ACC112 (cell line): ENCODE measurements around the gene DMRTA2.

Experiments
- H2AFZ ChIP-seq: fragments of 200-600 bp; sonication (generic); one replicate; pipeline ENCODE4 v1.6.0; 2017; ENCODE audit warnings: antibody characterized with exemption, low read length; ENCODE audit not compliant: unreplicated experiment
- H3K27ac ChIP-seq: fragments of 200-600 bp; sonication (generic); 2 replicates; pipeline ENCODE4 v1.5.1; 2014; ENCODE audit warnings: low read depth, mild to moderate bottlenecking, antibody characterized with exemption, low read length, moderate library complexity
- H3K27me3 ChIP-seq: fragments of 200-600 bp; sonication (generic); 2 replicates; pipeline ENCODE4 v1.6.1; 2014; ENCODE audit warnings: mild to moderate bottlenecking, antibody characterized with exemption, low read length, moderate library complexity, mixed read lengths; ENCODE audit not compliant: insufficient read depth
- H3K36me3 ChIP-seq: fragments of 200-600 bp; sonication (generic); 2 replicates; pipeline ENCODE4 v1.6.1; 2016; ENCODE audit warnings: mild to moderate bottlenecking, antibody characterized with exemption, low read length, moderate library complexity, mixed read lengths; ENCODE audit not compliant: insufficient read depth
- H3K4me1 ChIP-seq: fragments of 200-600 bp; sonication (generic); one replicate; pipeline ENCODE4 v1.6.1; 2016; ENCODE audit warnings: low read length, mixed read lengths; ENCODE audit not compliant: insufficient read depth, unreplicated experiment, control insufficient read depth
- H3K4me3 ChIP-seq: fragments of 200-600 bp; sonication (generic); 2 replicates; pipeline ENCODE4 v1.5.1; 2014; ENCODE audit warnings: mild to moderate bottlenecking, low read depth, low read length
- H3K79me2 ChIP-seq: fragments of 200-600 bp; sonication (generic); one replicate; pipeline ENCODE4 v1.6.0; 2016; ENCODE audit warnings: low read length; ENCODE audit not compliant: control insufficient read depth, unreplicated experiment, insufficient read depth

Gene DMRTA2

GRCh38 chr1:50423670-50424000 is 392 bp upstream of the DMRTA2 start:
- Histone ChIP-seq H2AFZ (no peak overlapping the region), H3K36me3 (no peaks in the 10 kb centered on the region), H3K4me3 (no peak overlapping the region), H3K27ac (no peak overlapping the region), H3K27me3 (peaks cover 99% of the 10 kb centered on the region), H3K4me1 (no peaks in the 10 kb centered on the region), H3K79me2 (no peaks in the 10 kb centered on the region)

DNA sequence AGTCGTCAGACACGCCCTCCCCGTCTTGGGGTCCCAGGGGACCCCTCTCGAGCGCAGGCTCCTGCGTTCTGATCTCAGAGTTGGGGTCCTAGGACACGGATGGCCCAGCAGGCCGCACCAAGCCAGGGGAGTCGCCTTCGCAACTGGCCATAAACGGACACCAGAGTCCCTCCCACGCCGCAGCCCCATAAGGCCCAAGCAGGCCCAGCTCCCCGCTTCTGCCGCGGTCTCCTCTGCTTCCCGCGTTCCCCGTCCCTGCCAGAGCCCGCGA is 633 bp downstream of the DMRTA2 start:
- H3K36me3 ChIP-seq: no peaks in the 10 kb centered on the region
- no peak overlapping the region for H2AFZ ChIP-seq
- H3K4me1 ChIP-seq: no peaks in the 10 kb centered on the region
- H3K27me3 ChIP-seq: peaks cover 99% of the 10 kb centered on the region
- H3K79me2 ChIP-seq: no peaks in the 10 kb centered on the region
- no peak overlapping the region for H3K27ac ChIP-seq
- no peak overlapping the region for H3K4me3 ChIP-seq

GRCh38 chr1:50421768-50422674 is 1.2 kb downstream of the DMRTA2 start:
- Histone ChIP-seq H3K4me3 (no peak overlapping the region), H3K27ac (no peak overlapping the region), H2AFZ (no peak overlapping the region), H3K27me3 (peaks cover 99% of the 10 kb centered on the region), H3K36me3 (no peaks in the 10 kb centered on the region), H3K79me2 (no peaks in the 10 kb centered on the region), H3K4me1 (no peaks in the 10 kb centered on the region)

- Histone ChIP-seq H3K27ac (no peak overlapping the region), H3K4me1 (no peaks in the 10 kb centered on the region), H3K79me2 (no peaks in the 10 kb centered on the region), H2AFZ (no peak overlapping the region), H3K27me3 (peaks cover 99% of the 10 kb centered on the region), H3K36me3 (no peaks in the 10 kb centered on the region), H3K4me3 (no peak overlapping the region)
These were observed 1.9 kb downstream of the DMRTA2 start for GRCh38 chr1:50421366-50421748.

- Histone ChIP-seq H3K27me3 (peaks cover 99% of the 10 kb centered on the region), H3K4me1 (no peaks in the 10 kb centered on the region)
These were observed 2.4 kb downstream of the DMRTA2 start for GRCh38 chr1:50420689-50421365.

DNA sequence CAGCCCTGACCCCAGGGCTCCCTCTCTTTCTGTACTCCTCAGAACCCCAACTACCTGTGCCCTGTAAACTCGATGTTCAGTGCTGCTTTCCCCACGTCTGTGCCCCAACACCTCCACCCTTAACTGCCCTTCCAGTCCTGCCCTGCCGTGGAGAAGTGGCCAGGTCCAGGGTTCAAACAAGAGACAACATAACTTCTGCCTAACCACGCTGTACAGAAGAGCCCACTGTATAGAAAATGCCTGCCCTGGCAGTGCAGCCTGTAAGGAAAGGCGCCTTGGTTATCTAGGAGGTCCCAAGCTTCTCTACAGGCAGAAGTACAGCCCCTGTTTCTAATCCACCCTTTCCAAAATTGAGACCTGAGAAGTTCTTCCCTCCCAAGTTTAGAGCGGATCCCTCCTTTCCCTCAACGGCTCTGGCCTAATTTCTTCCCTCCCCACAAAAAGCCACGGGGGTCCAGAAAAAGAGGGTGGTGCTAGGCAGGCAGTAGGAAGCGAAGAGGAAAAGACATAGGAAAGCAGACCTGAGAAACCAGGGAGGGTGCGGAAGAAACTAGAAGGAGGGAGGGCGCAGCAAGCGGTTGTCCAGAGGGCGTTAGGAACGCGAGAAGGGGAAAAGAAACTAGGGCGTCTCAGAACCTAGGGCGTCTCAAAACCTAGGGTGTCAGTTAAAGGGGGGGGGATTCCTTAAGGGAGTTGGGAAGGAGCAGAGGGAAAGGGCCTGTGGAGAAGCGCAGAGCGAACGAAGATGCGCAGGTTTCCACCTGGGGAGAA is 3.2 kb downstream of the DMRTA2 start:
- no peak overlapping the region for H2AFZ ChIP-seq

More at GRCh38 chr1:50420689-50421365, 2.4 kb downstream of the DMRTA2 start:
- Histone ChIP-seq H3K27ac (no peak overlapping the region), H2AFZ (no peak overlapping the region), H3K79me2 (no peaks in the 10 kb centered on the region), H3K4me3 (no peak overlapping the region), H3K36me3 (no peaks in the 10 kb centered on the region)

DNA sequence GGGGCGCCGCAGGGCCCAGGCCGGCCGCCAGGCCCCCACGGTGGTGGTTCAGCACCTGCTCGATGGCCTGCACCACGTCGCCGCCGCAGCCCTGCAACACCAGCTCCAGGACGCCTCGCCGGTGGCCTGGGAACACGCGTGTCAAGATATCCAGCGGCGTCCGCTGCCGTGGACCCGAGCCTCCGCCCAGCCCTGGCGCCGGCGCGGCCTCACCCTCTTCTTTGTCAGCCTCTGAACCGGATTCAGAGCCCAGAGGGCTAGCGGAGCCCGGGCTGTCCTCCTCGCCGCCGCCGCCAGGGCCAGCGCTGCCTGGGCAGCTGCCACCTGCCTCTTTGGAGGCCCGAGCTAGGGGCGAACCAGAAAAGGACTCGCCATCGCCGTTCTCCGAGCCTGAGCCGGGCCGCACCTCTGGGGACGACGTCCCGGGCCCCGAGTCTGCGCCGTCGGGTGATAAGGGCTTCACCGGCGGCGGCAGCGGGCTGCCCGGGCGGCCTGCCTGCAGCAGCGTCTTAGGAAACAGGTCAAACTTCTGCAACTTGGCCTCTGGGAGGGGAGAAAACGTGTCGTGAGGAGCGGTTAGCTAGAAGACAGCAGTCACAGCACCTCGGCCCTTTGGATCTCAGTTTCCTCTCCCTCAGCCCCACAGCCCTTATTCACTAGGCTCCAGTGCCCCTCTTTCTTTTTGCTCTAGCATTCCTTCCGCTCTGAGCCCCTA is 3.9 kb downstream of the DMRTA2 start:
- H3K79me2 ChIP-seq: no peaks in the 10 kb centered on the region
- no peak overlapping the region for H2AFZ ChIP-seq
- H3K27me3 ChIP-seq: peaks cover 99% of the 10 kb centered on the region
- no peaks in the 10 kb centered on the region for H3K4me1 ChIP-seq
- H3K27ac ChIP-seq: no peak overlapping the region
- H3K36me3 ChIP-seq: no peaks in the 10 kb centered on the region
- no peak overlapping the region for H3K4me3 ChIP-seq

More for the DNA sequence above, 3.2 kb downstream of the DMRTA2 start:
- no peak overlapping the region for H3K4me3 ChIP-seq
- no peaks in the 10 kb centered on the region for H3K4me1 ChIP-seq
- no peaks in the 10 kb centered on the region for H3K79me2 ChIP-seq
- no peaks in the 10 kb centered on the region for H3K36me3 ChIP-seq
- no peak overlapping the region for H3K27ac ChIP-seq
- peaks cover 99% of the 10 kb centered on the region for H3K27me3 ChIP-seq

DNA sequence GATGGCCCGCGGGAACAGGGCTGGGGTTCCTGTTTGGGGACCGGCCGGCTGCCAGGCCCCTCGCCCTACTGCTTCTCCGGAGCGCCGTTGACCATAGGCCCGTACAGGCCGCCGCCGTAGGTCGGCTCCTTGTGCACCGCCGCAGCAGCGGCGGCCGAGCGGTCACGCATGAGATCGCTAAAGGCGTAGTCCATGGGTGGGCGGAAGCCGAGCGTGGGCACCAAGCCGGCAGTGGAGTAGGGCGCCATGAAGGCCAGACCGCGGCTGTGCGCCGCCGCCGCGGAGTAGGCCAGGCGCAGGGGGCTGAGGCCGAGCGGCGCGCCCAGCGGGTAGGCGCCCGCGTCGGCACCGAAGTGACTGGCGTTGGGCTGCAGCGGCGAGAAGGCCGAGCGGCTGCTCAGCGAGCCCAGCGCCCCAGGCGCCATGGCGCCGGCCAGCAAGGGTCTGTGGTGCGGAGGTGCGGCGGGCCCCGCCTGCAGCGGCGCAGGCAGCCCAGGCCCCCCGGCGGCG is 4.6 kb downstream of the DMRTA2 start:
- H3K4me3 ChIP-seq: peak overlapping the region; percentile 51; the same call in 1 of the 2 replicates
- peaks cover 99% of the 10 kb centered on the region for H3K27me3 ChIP-seq

DNA sequence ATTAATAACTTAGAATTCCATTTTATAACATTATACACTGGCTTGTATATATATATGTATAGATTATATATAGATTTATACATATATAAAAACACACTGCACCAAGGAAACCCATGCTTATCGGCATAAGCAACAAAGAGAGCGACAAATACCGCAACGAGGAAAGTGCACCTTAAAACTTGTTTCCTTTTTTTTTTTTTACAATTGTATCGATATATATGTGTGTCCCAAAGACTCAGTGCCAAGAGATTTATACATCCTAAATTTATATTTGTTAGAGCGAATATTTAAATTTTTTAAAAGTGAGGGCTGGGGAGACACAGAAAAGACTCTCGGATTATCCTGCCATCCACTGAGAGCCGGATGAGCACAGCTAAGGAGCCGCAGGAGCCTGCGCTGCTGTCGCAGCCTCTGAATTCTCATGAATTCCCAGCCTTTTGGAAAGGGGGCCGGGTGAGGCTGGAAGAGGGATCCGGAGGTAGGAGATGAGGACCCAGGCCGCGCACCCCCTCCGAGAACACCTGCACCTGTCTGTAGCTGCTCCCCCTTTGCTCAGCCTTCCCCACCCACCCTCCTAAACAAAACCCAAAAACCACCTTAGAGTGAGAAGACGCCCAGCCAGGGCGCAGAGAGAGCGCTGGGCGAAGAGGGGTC is 5.2 kb downstream of the DMRTA2 start:
- Histone ChIP-seq H3K27me3 (peaks cover 97% of the 10 kb centered on the region), H2AFZ (no peak overlapping the region), H3K27ac (no peak overlapping the region), H3K36me3 (no peaks in the 10 kb centered on the region), H3K79me2 (no peaks in the 10 kb centered on the region), H3K4me1 (no peaks in the 10 kb centered on the region), H3K4me3 (0 out of 2 replicates have a peak overlapping the region, but pooled peaks have one; percentile 51)

More for the DNA sequence above, 4.6 kb downstream of the DMRTA2 start:
- H2AFZ ChIP-seq: no peak overlapping the region
- H3K27ac ChIP-seq: no peak overlapping the region
- H3K36me3 ChIP-seq: no peaks in the 10 kb centered on the region
- H3K79me2 ChIP-seq: no peaks in the 10 kb centered on the region
- H3K4me1 ChIP-seq: no peaks in the 10 kb centered on the region

DNA sequence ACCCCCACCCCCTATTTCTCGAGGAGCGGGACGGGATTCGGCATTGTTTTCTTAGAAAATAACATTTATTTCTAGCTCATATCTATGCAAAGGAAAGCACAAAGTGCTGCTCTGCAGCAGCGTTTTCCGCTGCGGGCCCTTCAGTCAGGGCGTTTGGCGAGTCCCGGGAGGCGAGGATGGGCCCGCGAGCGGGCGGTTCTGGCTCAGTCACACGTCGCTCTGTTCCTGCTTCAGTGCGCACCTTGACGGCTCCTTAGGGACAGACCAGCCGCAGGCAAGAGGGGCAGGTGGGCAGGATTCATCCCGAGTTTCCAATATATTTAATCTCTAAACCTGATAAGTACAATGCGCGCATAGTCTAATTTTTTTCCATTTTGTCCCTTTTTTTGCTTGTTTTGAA is 5.7 kb downstream of the DMRTA2 start:
- H3K27ac ChIP-seq: no peak overlapping the region
- no peaks in the 10 kb centered on the region for H3K4me1 ChIP-seq
- no peak overlapping the region for H3K4me3 ChIP-seq
- no peaks in the 10 kb centered on the region for H3K36me3 ChIP-seq
- H2AFZ ChIP-seq: no peak overlapping the region
- H3K79me2 ChIP-seq: no peaks in the 10 kb centered on the region
- peaks cover 97% of the 10 kb centered on the region for H3K27me3 ChIP-seq
